ENCODE measurements around the gene PLCD1.
"Not testable (repeated sequence)": the region's sequence is repeated elsewhere in the genome, so short reads cannot be mapped to it uniquely, and the experiment has no call there.

The PLCD1 gene

DNA sequence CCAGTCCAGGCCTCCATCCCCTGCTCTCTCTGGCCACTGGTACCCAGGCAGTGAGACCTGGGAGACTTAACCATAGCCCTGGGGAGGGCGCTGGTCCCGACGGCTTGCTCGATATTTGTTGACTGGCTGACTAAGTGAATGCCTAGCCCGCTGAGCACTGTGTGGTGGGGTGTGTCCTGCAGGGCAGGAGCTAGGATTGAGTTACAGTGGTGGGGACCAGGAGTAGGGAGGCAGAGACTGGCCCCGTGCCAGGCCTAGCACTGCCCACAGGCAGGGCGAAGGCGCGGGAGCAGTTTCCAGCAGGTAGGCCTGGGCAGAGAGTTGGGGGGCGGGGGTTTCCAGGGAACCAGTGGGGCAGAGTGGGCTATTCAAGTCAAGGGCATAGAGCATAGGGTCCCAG, 38.9 kb downstream of the PLCD1 start, which contains the start of gene VILL:
Gene VILL, plus strand, starts transcription at position 260 of the 400 bp plus-strand sequence. CDS start 2,887 bp downstream, outside the sequence.
- Histone ChIP-seq H4K20me1 (ENCODE audit: insufficient read depth, low read length, poor library complexity, severe bottlenecking) (no peaks in the 10 kb centered on the region), H3K9ac (ENCODE audit: low read depth, low read length, poor library complexity, severe bottlenecking) (no peak within 1 kb of the TSS), H3K9me3 (ENCODE audit: insufficient read depth, low read depth, low read length) (no peaks in the 10 kb centered on the region), H3K79me2 (ENCODE audit: insufficient read depth, low read length) (peaks cover 13% of the 10 kb centered on the region), H3F3A (ENCODE audit: low read depth) (no peaks in the 10 kb centered on the region), H3K9me2 (replicated peaks; ENCODE audit: low read depth, low read length) (no peaks in the 10 kb centered on the region), H2AFZ (ENCODE audit: low read length) (no peak within 1 kb of the TSS), H3K27me3 (ENCODE audit: insufficient read depth, low read length, poor library complexity, severe bottlenecking) (no peaks in the 10 kb centered on the region), H3K4me3 (ENCODE audit: low read length, poor library complexity, severe bottlenecking) (no peak within 1 kb of the TSS), H3K4me1 (ENCODE audit: insufficient read depth, low read length, poor library complexity, severe bottlenecking) (peaks cover 18% of the 10 kb centered on the region), H3K4me2 (ENCODE audit: low read depth, low read length, poor library complexity, severe bottlenecking) (no peak within 1 kb of the TSS), H3K36me3 (ENCODE audit: insufficient read depth, low read length) (no peaks in the 10 kb centered on the region)
- TF ChIP-seq, protein P1, sequence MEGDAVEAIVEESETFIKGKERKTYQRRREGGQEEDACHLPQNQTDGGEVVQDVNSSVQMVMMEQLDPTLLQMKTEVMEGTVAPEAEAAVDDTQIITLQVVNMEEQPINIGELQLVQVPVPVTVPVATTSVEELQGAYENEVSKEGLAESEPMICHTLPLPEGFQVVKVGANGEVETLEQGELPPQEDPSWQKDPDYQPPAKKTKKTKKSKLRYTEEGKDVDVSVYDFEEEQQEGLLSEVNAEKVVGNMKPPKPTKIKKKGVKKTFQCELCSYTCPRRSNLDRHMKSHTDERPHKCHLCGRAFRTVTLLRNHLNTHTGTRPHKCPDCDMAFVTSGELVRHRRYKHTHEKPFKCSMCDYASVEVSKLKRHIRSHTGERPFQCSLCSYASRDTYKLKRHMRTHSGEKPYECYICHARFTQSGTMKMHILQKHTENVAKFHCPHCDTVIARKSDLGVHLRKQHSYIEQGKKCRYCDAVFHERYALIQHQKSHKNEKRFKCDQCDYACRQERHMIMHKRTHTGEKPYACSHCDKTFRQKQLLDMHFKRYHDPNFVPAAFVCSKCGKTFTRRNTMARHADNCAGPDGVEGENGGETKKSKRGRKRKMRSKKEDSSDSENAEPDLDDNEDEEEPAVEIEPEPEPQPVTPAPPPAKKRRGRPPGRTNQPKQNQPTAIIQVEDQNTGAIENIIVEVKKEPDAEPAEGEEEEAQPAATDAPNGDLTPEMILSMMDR (conservative IDR thresholded peaks at IDR 0.05; ENCODE audit: low read length): no peak
- TF ChIP-seq EZH2phosphoT487 (IDR thresholded peaks at IDR 0.05; ENCODE audit: borderline replicate concordance): no peak

DNA sequence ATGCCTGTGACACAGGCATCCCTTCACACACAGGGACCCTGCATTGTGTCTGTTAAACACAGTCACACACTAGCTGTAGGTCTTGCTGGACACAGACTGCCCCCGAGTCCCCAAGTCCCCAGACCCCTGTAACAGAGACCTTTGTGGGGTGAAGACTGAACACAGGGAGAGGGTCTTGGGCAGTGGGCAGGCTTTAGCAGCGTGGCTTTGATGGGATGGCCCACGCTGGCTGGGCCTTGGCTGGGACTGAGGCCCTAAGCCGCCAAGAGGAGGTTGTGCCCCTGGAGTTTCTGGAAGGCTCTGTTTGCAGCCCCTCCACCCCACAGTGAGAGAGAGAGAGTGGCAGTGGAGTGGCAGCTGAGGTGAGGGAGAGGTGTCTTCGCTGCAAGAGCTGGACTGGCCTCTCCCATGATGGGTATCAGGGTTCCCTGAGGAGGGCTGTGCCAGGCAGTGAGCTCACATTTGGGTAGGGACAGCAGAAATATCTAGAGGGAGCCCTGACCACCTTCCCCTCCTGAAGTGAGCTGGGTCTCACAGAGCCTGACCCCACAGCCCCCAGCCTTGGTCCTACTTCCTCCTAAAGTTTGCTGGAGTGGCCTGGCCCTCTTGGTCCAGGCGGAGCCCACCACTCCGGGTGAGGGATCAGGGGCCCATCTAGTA, 39.5 kb downstream of the PLCD1 start:
- TF ChIP-seq, protein P1 (conservative IDR thresholded peaks at IDR 0.05; ENCODE audit: low read length): no peak
- TF ChIP-seq EZH2phosphoT487 (IDR thresholded peaks at IDR 0.05; ENCODE audit: borderline replicate concordance): no peak
- Histone ChIP-seq H3K9me2 (replicated peaks; ENCODE audit: low read depth, low read length) (no peaks in the 10 kb centered on the region), H3K9me3 (ENCODE audit: insufficient read depth, low read depth, low read length) (no peaks in the 10 kb centered on the region), H3K79me2 (ENCODE audit: insufficient read depth, low read length) (peaks cover 7% of the 10 kb centered on the region), H3K4me3 (ENCODE audit: low read length, poor library complexity, severe bottlenecking) (no peak overlapping the region), H3K27me3 (ENCODE audit: insufficient read depth, low read length, poor library complexity, severe bottlenecking) (no peaks in the 10 kb centered on the region), H3K9ac (ENCODE audit: low read depth, low read length, poor library complexity, severe bottlenecking) (no peak overlapping the region), H2AFZ (ENCODE audit: low read length) (no peak overlapping the region), H3F3A (ENCODE audit: low read depth) (no peaks in the 10 kb centered on the region), H4K20me1 (ENCODE audit: insufficient read depth, low read length, poor library complexity, severe bottlenecking) (no peaks in the 10 kb centered on the region), H3K4me1 (ENCODE audit: insufficient read depth, low read length, poor library complexity, severe bottlenecking) (peaks cover 12% of the 10 kb centered on the region), H3K4me2 (ENCODE audit: low read depth, low read length, poor library complexity, severe bottlenecking) (no peak overlapping the region), H3K36me3 (ENCODE audit: insufficient read depth, low read length) (no peaks in the 10 kb centered on the region)

DNA sequence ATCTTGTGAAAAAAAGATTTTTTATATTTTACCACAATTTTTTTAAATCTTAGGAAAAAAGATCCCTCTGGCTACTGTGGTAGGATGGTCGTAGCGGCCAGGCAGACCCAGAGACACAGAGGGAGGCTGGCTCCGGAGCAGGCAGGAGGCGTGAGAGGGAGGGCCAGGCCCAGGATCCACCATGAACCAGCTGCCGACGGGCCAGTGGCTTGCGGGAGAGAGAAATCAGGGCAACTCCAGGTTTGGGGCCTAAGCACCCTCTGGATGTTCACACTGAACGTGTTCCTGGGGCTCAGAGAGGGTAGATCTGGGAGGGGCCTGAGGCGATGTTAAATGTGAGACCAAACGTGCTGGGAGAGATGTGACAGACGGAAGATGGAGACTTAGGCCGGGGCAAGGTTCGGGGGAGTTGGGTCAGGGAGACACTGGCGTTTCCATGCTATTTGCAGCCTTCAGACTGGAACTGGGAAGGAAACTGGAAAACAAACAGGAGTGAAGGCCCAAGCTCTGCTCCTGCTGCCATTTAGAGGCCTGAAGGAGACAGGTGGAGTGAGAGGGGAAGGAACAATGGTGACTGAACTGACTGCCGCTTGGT, 40.4 kb downstream of the PLCD1 start:
- H2AFZ ChIP-seq (ENCODE audit: low read length): no peak overlapping the region

DNA sequence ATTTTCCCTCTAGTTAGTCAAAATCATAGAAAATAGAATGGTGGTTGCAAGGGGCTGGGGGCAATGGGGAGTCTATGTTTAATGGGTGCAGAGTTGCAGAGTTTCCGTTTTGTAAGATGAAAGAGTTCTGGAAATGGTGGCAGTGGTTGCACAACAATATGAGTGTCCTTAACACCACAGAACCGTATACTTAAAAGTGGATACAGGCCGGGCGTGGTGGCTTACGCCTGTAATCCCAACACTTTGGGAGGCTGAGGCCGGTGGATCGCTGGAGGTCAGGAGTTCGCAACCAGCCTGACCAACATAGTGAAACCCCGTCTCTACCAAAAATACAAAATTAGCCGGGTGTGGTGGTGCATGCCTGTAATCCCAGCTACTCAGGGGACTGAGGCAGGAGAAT, 41.1 kb downstream of the PLCD1 start:
- not testable (repeated sequence) for H2AFZ ChIP-seq (ENCODE audit: low read length); H3K27me3 ChIP-seq (ENCODE audit: insufficient read depth, low read length, poor library complexity, severe bottlenecking); H3K4me2 ChIP-seq (ENCODE audit: low read depth, low read length, poor library complexity, severe bottlenecking); H3K9me3 ChIP-seq (ENCODE audit: insufficient read depth, low read depth, low read length); H4K20me1 ChIP-seq (ENCODE audit: insufficient read depth, low read length, poor library complexity, severe bottlenecking); H3K4me1 ChIP-seq (ENCODE audit: insufficient read depth, low read length, poor library complexity, severe bottlenecking); H3K79me2 ChIP-seq (ENCODE audit: insufficient read depth, low read length); H3K36me3 ChIP-seq (ENCODE audit: insufficient read depth, low read length); H3K9ac ChIP-seq (ENCODE audit: low read depth, low read length, poor library complexity, severe bottlenecking); H3K9me2 ChIP-seq (replicated peaks; ENCODE audit: low read depth, low read length); H3F3A ChIP-seq (ENCODE audit: low read depth); H3K4me3 ChIP-seq (ENCODE audit: low read length, poor library complexity, severe bottlenecking)

More for the DNA sequence above, 40.4 kb downstream of the PLCD1 start:
- Histone ChIP-seq H3K4me2 (ENCODE audit: low read depth, low read length, poor library complexity, severe bottlenecking) (no peak overlapping the region), H3K36me3 (ENCODE audit: insufficient read depth, low read length) (no peaks in the 10 kb centered on the region), H3K4me3 (ENCODE audit: low read length, poor library complexity, severe bottlenecking) (no peak overlapping the region), H3K27me3 (ENCODE audit: insufficient read depth, low read length, poor library complexity, severe bottlenecking) (no peaks in the 10 kb centered on the region), H3K9me2 (replicated peaks; ENCODE audit: low read depth, low read length) (no peaks in the 10 kb centered on the region), H3K4me1 (ENCODE audit: insufficient read depth, low read length, poor library complexity, severe bottlenecking) (peaks cover 7% of the 10 kb centered on the region), H3K9ac (ENCODE audit: low read depth, low read length, poor library complexity, severe bottlenecking) (no peak overlapping the region), H4K20me1 (ENCODE audit: insufficient read depth, low read length, poor library complexity, severe bottlenecking) (no peaks in the 10 kb centered on the region), H3K79me2 (ENCODE audit: insufficient read depth, low read length) (no peaks in the 10 kb centered on the region), H3K9me3 (ENCODE audit: insufficient read depth, low read depth, low read length) (no peaks in the 10 kb centered on the region), H3F3A (ENCODE audit: low read depth) (no peaks in the 10 kb centered on the region)
- no peak for TF ChIP-seq EZH2phosphoT487 (IDR thresholded peaks at IDR 0.05; ENCODE audit: borderline replicate concordance)
